HEK293 (cell line): ENCODE data around the gene EMB.
"Not testable (repeated sequence)": the region's sequence is repeated elsewhere in the genome, so short reads cannot be mapped to it uniquely, and the experiment has no call there.

Experiments used
- SP7 ChIP-seq: fragments of 450-650 bp; formaldehyde crosslinking; IDR thresholded peaks from 2 replicates; pipeline ENCODE4 v1.5.1; 2016; ENCODE audit warnings: missing biosample characterization, missing genetic modification characterization
- TCF7L2 ChIP-seq: IDR thresholded peaks from 2 replicates; pipeline ENCODE4 v1.6.1; 2011; ENCODE audit warnings: low read depth, mild to moderate bottlenecking, inconsistent platforms, low read length, moderate library complexity, borderline replicate concordance
- ZBTB1 ChIP-seq: fragments of 450-650 bp; formaldehyde crosslinking; IDR thresholded peaks from 2 replicates; pipeline ENCODE4 v1.5.1; 2016; ENCODE audit warnings: missing biosample characterization, missing genetic modification characterization
- ZBTB8A ChIP-seq: fragments of 450-650 bp; formaldehyde crosslinking; IDR thresholded peaks from 2 replicates; pipeline ENCODE4 v1.5.1; 2016; ENCODE audit warnings: missing biosample characterization, missing genetic modification characterization
- ZNF266 ChIP-seq: fragments of 450-650 bp; formaldehyde crosslinking; IDR thresholded peaks from 2 replicates; pipeline ENCODE4 v1.5.1; 2016; ENCODE audit warnings: missing biosample characterization, missing genetic modification characterization, low read depth
- ZNF558 ChIP-seq: fragments of 450-650 bp; formaldehyde crosslinking; IDR thresholded peaks from 2 replicates; pipeline ENCODE4 v1.5.1; 2016; ENCODE audit warnings: missing biosample characterization, missing genetic modification characterization
- ZNF670 ChIP-seq: fragments of 450-650 bp; formaldehyde crosslinking; IDR thresholded peaks from 2 replicates; pipeline ENCODE4 v1.5.1; 2016; ENCODE audit warnings: missing biosample characterization, missing genetic modification characterization, low read depth
- ZNF76 ChIP-seq: fragments of 450-650 bp; formaldehyde crosslinking; IDR thresholded peaks from 2 replicates; pipeline ENCODE4; 2016; ENCODE audit warnings: low read depth, missing biosample characterization, missing genetic modification characterization, borderline replicate concordance
- TF ChIP-seq, protein P1 (sequence below): fragments of 450-650 bp; formaldehyde crosslinking; IDR thresholded peaks from 2 replicates; pipeline ENCODE4 v1.5.1; 2016; ENCODE audit warnings: missing biosample characterization, missing genetic modification characterization
- TF ChIP-seq, protein P2 (sequence below): fragments of 450-650 bp; formaldehyde crosslinking; IDR thresholded peaks from 2 replicates; pipeline ENCODE4 v1.5.1; 2016; ENCODE audit warnings: missing biosample characterization, missing genetic modification characterization, low read depth

DNA sequence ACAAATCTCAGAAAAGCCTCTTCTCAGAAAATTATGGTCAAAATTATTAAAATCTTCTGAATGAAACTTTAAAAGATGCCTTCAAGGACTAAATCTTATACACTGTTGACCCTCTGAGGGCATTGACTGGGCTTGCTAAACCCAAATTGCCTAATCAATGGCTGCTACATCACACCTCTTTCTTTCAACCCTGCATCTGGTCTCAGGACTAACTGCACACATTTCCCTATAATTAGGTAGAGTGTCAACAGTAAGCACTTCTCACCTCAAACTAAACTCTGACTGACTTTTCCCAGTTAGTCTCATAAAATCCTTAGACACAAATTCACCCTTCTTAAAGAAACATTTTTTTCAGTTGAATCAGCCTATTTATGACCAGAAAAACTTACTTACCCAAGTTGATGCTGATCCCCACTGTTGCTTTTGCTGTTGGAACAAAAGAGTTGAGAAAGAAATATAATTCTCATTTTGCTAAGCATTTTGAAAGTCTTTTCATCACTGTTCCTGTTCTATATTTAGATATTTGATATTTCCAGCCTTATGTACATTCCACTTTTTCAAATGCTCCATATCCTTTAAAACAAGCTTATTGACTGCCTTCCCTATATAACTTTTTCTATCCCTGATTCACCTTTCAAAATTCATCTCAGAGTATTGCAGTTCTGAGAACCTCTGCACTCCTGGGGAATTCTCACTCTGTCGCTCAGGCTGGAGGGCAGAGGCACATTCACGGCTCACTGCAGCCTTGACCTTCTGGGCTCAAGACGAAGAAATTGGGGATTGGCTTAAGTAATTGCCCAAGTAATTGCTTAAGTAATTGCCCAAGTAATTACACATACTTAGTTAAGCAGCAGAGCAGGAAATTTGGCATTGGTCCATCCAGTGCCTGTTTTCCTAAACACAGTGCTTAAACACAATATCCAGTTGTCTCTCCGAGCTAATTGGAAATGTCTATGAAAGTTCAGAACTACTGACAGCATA lies 1.8 kb upstream of the EMB start:
- TF ChIP-seq, protein P1, sequence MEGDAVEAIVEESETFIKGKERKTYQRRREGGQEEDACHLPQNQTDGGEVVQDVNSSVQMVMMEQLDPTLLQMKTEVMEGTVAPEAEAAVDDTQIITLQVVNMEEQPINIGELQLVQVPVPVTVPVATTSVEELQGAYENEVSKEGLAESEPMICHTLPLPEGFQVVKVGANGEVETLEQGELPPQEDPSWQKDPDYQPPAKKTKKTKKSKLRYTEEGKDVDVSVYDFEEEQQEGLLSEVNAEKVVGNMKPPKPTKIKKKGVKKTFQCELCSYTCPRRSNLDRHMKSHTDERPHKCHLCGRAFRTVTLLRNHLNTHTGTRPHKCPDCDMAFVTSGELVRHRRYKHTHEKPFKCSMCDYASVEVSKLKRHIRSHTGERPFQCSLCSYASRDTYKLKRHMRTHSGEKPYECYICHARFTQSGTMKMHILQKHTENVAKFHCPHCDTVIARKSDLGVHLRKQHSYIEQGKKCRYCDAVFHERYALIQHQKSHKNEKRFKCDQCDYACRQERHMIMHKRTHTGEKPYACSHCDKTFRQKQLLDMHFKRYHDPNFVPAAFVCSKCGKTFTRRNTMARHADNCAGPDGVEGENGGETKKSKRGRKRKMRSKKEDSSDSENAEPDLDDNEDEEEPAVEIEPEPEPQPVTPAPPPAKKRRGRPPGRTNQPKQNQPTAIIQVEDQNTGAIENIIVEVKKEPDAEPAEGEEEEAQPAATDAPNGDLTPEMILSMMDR: not testable (repeated sequence)
- TF ChIP-seq ZBTB8A (tag by site-specific recombination); ZNF558; SP7 (tag by site-specific recombination); ZBTB1 (tag by site-specific recombination); ZNF76 (tag by site-specific recombination); ZNF266 (tag by site-specific recombination); TCF7L2; ZNF670 (tag by site-specific recombination): not testable (repeated sequence)
- TF ChIP-seq, protein P2, sequence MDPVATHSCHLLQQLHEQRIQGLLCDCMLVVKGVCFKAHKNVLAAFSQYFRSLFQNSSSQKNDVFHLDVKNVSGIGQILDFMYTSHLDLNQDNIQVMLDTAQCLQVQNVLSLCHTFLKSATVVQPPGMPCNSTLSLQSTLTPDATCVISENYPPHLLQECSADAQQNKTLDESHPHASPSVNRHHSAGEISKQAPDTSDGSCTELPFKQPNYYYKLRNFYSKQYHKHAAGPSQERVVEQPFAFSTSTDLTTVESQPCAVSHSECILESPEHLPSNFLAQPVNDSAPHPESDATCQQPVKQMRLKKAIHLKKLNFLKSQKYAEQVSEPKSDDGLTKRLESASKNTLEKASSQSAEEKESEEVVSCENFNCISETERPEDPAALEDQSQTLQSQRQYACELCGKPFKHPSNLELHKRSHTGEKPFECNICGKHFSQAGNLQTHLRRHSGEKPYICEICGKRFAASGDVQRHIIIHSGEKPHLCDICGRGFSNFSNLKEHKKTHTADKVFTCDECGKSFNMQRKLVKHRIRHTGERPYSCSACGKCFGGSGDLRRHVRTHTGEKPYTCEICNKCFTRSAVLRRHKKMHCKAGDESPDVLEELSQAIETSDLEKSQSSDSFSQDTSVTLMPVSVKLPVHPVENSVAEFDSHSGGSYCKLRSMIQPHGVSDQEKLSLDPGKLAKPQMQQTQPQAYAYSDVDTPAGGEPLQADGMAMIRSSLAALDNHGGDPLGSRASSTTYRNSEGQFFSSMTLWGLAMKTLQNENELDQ (tag by site-specific recombination): not testable (repeated sequence)
